RPMI8226 (cell line): ENCODE measurements around the gene LCN9.
A peak's percentile ranks its signal among the peaks of the same experiment; 100 is the strongest.
"Not testable (repeated sequence)": the region's sequence is repeated elsewhere in the genome, so short reads cannot be mapped to it uniquely, and the experiment has no call there.

Source experiments
- DNase-seq: peaks from one replicate; pipeline ENCODE4 v3.0.0-alpha.2; 2015

Gene LCN9, protein sequence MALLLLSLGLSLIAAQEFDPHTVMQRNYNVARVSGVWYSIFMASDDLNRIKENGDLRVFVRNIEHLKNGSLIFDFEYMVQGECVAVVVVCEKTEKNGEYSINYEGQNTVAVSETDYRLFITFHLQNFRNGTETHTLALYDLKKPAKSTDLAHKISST

DNA sequence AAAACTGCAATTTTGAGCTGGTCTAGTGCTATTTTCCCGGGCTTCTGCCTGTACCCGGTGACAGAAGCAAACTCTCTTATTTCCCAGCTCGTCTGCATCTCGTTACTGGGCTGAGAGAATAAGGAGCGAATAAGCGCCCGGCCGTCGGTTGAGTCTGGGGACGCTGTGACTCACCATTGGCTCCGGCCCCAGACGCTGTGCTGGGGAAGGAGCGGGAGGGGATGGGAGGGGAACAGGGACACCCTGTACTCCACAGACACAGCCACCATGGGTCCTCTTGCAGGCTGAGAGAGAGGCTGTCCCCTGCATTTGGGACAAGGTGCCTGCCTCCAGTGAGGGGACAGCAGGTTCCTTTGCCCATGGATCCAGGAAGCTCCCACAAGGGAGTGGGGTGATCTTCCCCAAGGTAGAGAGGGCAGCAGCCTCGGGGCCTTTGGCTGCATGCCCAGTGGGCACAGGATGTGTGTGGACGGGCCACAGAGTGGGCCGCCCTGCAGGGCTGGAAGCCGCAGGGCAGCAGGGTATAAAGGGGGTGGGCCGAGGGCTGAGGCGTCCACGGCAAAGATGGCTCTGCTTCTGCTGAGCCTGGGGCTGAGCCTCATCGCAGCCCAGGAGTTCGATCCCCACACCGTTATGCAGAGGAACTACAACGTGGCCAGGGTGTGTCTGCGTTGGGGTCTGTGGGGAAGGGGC lies at the start of gene LCN9:
TSS of gene LCN9 (plus strand) at position 552 of the 693 bp plus-strand sequence. CDS start at position 565, 13 bp downstream.
- DNase-seq = no peak

GRCh38 chr9:135613946-135614805 lies 48.9 kb upstream of the LCN9 start:
- DNase-seq = no peak

DNA sequence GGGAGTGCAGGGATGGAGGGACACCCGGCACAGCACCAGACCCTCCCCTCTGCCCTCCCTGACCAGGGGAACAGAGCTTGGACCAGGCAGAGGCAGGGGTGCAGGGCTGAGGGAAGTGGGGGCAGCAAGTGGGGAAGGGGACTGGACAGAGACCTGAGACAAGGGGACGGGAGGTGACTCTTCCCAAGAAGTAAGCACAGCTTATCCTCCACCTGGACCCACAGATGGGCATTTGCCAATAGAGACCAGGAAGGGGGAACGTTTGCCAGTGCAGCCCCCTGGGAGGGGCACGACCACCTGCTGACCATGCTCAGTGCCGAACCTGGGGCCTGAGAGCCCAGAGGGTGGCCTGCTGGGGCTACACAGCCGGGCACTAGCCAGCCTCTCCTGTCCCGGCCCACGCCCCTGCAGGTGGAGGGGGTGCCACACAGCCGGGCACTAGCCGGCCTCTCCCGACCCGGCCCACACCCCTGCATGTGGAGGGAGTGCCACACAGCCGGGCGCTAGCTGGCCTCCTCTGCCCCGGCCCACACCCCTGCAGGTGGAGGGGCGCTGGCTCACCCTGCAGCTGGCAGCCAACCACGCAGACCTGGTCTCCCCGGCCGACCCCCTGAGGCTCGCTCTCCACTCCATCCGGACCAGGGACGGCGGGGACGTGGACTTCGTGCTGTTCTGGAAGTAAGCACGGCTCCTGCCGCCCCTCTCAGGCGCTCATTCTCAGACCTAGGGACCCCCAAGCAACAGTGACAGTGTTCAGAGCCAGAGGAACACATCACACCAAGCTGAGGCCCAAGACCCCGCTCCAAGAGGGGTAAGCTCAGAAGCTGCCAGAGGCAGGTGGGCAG lies 48.1 kb upstream of the LCN9 start:
- peak; percentile 22 for DNase-seq

DNA sequence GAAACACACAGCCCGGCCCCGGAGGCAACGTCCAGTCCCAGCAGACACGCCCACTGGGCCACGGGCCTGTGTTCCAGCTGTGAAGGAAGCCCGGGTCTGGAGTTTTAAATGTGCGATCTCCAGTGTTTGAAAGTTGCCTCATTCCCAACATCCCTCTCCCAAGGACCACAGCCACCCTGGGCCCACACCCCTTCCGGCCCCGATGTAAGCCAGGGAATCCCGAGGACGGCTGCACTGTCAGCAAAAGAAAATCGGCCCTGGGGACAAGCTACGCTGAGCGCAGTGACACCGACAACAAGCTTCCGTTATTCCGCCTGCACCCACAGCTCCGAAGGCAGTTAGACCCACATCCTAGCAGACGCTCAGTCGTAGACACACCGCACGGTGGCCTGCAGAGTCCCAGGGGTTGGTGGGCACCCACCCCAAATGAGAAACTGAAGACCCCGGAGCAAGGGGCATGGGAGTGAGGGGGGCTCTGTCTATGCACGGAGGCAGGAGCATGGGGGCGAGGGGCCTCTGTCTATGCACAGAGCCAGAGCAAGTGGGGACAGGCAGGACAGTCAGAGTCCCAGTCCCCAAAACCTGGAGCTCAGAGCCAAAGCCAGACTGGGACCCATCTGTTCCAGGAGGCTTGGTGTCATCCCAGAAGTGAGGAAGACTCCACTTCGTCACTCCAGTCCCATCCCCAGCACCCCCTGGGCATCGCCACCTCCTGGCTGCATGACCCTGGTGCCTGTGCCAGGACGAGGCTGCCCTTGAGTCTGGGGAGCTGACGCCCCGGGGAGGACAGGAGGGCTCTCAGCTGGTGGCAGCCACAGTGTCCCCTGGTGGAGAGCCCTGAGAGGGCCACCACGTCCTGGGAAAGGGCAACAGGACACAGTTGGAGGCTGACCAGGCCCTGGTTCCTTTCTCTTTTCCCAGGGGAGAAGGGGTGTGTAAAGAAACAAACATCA lies 47.2 kb upstream of the LCN9 start:
- DNase-seq = peak; percentile 49

DNA sequence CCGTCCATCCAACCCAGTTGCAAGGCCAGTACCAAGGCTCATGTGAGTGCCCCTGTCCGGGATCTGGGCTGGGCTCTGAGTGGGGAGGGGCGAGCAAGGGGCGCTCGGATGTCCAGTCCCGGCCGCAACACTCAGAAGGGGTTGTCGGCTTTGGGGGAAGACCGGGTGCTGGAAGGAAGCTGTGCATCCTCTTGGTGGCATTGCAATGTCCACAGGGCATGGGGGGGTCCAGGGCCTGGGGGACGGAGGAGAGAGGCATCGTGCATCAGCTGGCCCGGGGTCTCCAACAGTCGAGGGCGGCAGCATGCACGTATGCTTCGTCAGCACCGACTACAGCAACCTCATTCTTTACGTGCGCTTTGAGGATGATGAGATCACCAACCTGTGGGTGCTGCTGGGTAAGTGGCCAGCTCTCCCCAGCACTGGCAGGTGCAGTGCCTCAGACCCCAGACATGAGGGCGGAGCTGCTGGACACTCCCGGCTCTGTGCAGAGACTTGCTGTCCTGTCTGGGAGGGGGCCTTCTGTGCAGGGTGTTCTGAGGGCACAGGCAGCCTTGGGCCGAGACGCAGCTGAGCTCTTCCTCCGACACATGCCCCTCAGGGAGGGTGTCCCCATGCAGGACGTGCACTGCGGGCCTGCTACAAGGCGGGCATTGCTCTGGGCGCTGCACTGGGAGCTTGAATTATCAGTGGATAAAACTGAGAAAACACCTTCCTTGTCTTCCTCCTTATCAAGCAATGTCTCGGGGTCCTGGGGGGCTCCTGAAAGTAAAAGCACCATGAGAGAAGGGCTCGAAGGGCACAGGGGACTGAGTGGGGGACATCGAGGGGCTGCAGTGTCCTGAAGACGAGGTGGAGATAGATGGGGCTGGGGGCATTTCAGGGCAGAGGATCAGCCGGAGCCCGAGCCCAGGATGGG lies 46.2 kb upstream of the LCN9 start:
- DNase-seq = no peak

- DNase-seq = no peak
These were observed 45.6 kb upstream of the LCN9 start for GRCh38 chr9:135617538-135617900.

GRCh38 chr9:135617991-135618411 lies 45.1 kb upstream of the LCN9 start:
- DNase-seq = no peak

- DNase-seq = no peak
These were observed 44.1 kb upstream of the LCN9 start for GRCh38 chr9:135618866-135619598.

- no peak for DNase-seq
These were observed 43.6 kb upstream of the LCN9 start for GRCh38 chr9:135619599-135619886.

DNA sequence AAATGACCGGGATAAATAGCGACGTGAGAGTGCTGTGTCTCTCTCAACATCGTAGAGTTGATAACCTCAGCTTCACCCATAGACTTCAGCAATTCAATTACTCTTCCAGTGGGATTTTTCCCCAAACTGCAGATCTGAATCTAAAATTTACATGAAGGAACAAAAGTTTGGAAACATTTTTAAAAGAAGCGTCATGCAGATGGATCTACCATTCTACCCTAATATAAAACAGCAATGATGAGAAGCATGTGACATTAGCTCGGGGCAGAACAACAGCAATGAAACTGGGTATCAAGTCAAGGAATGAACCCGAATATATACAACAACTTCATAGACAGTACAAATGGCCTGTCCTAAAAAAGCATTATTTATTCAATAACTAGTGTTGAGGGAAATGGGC lies 42.6 kb upstream of the LCN9 start:
- no peak for DNase-seq

DNA sequence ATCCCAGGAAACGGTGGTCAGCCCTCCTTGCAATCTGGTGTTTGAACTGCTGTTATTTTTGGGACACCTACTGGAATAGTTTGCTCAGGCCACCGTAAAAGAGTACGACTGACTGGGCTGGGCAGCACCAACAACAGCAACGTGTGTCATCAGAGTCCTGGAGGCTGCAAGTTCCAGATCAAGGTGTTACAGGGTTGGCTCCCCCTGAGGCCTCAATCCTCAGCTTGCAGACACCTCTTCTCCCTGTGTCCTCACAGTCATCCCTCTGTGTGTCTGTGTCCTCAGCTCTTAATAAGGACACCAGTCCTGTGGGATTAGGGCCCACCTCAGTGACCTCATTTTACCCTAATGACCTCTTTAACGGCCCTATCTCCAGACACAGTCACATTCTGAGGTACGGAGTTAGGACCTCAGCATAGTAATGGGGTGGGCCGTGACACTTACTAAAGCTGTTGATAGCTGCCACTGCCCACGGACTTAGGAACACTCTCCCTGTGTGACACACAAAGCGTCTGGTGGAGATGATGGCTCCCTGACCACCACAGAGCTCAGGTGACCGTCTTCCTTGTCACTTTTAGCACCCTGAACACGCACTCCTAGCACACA lies 40.6 kb upstream of the LCN9 start:
- no peak for DNase-seq

GRCh38 chr9:135624282-135624681 lies 38.8 kb upstream of the LCN9 start:
- DNase-seq = no peak

DNA sequence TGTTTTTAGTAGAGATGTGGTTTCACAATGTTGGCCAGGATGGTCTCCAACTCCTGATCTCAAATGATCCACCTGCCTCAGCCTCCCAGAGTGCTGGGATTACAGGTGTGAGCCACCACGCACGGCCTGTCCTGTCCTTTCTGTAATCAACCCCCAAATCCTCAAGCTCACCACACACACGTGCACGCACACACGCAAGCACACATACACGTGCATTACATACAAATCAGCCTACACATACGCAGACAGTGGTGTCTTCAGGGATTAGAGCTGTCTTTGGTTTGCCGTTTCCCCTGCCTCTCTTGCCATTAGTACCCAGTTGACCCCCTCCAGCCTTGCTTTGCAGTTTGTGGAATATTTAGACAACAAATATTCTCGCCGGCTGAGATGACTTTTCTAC lies 30.3 kb upstream of the LCN9 start:
- no peak for DNase-seq

GRCh38 chr9:135636930-135637530 lies 26.1 kb upstream of the LCN9 start:
- not testable (repeated sequence) for DNase-seq

- DNase-seq = no peak
These were observed 23.9 kb upstream of the LCN9 start, which contains the start of gene GLT6D1 for GRCh38 chr9:135639196-135639595. Gene GLT6D1 (minus strand): TSS chr9:135639540. CDS start chr9:135639187, 353 bp downstream.

DNA sequence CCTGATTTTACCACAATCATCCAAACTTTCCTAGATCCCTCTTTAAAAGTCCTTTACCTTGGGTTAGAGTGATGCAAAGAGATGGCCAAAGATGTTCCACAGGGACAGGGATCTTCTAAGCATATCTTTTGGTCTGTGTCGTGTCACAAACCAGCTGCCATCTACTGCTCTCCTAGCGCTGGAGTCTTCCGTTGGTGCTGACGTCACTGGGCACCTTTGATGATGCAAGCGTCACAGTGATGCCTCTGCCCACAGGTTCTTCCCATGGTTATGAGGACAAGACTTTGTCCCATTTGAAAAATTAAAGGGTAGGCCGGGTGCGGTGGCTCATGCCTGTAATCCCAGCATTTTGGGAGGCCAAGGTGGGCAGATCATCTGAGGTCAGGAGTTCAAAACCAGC lies 22.1 kb upstream of the LCN9 start:
- DNase-seq = no peak

DNA sequence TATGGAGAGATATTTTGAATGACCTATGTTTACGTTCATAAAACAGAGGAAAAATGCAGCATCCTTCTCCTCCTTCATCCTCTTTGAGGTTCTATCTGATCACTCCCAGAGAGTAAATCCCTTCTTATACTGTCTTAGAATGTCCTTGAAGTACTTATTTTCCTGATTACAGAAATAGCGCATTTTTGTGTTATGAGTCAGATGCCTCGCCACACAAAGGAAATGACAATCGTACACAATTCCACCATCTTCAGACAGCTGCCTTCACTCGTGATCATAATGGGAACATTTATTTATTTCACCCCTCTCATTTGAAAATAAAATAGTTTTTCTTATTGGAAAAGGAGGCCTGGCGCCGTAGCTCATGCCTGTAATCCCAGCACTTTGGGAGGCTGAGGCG lies 21.4 kb upstream of the LCN9 start:
- no peak for DNase-seq

GRCh38 chr9:135644631-135645218 lies 18.4 kb upstream of the LCN9 start:
- no peak for DNase-seq

DNA sequence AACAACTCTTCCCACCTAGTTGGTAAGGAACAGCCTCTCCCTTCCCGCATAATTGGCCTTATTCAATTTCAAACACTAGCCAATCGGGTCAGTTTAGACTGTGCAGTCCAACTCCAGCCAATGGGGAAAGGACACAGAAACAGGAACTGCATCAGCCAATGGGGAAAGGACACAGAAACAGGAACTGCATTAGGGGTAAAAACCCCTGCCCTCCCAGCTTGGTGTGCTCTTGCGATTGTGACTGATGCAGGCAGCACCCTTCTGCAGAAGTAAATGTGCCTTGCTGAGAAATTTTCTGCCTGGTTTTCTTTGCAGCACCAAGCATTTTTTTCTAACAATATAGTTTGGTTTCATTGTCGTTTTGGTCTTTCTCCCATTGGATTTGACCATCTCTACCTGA lies 15.2 kb upstream of the LCN9 start:
- DNase-seq = no peak
